Measurements from ENCODE around the gene DBN1.

Gene DBN1

DNA sequence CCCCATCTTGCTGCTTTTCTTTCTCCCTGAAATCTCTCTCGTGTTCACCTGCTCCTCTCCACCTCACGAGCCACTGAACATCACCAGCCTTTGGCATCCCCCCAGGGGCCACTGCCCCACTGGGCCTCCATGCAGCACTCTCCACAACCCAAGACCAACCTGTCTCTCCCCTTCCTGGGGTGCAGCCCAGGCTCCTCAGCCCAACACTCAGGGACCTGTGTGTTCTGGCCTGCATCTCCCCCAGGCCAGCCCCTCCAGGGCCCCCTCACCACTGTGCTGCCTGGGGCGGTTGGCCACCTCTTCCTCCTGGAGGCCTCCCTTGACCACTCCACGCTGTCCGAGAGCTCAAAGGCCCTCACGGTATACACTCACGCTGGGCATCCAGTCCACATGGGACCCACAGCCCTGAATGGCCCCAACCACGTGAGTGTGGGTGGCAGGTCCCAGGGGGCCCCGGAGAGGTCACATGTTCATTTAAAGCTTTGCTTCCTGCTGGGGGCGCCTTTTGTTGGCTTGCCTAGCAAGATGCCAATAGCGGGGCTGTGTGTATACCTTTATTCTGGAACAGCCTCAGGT is 36.6 kb upstream of the DBN1 start:
- Histone ChIP-seq H3K4me3 (no peak overlapping the region), H3K4me1 (no peaks in the 10 kb centered on the region), H3K36me3 (replicated peaks) (peaks cover 53% of the 10 kb centered on the region), H3K27me3 (ENCODE audit: low read depth) (no peaks in the 10 kb centered on the region), H3K9me3 (no peaks in the 10 kb centered on the region)
- in situ Hi-C loops (cut with MboI; ENCODE audit: low sequenced_read_pairs), result no loop called here
- DNase-seq (ENCODE audit: low spot score in 2 of 2), result no peak

GRCh38 chr5:177509381-177509951 is 36.0 kb upstream of the DBN1 start, which contains the start of gene DOK3:
Gene DOK3, minus strand, starts transcription at chr5:177509826. Its CDS starts 286 bp downstream, at chr5:177509540.
- Histone ChIP-seq H3K4me1 (no peaks in the 10 kb centered on the region), H3K27me3 (ENCODE audit: low read depth) (no peaks in the 10 kb centered on the region), H3K9me3 (no peaks in the 10 kb centered on the region), H3K4me3 (no peak within 1 kb of the TSS), H3K36me3 (replicated peaks) (peaks cover 47% of the 10 kb centered on the region)
- DNase-seq (ENCODE audit: low spot score in 2 of 2), result no peak
- in situ Hi-C loops (cut with MboI; ENCODE audit: low sequenced_read_pairs), result no loop called here

DNA sequence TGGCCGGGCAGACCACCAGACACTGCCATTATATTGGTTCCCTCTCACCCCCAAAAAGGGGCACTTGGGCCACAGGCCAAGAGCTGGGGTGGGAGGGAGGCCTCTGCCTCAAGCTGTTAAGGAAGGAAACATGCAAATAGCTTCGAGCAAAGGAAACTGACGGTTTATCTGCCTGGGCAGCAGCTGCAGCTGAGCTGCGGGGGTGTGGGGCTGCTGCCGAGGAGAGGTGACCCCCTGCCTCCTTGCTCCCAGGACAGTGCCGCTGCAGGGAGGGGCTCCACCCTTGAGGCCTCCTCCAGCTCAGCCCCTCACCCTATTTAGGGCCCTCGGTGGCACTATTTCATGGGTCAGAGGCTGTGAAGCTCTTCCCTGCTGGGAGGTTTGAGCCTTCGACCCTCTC is 35.4 kb upstream of the DBN1 start:
- in situ Hi-C loops (cut with MboI; ENCODE audit: low sequenced_read_pairs), result no loop called here
- Histone ChIP-seq H3K27me3 (ENCODE audit: low read depth) (no peaks in the 10 kb centered on the region), H3K4me3 (no peak overlapping the region), H3K9me3 (no peaks in the 10 kb centered on the region), H3K4me1 (no peaks in the 10 kb centered on the region), H3K36me3 (replicated peaks) (peaks cover 41% of the 10 kb centered on the region)
- no peak for DNase-seq (ENCODE audit: low spot score in 2 of 2)

GRCh38 chr5:177508221-177508611 is 34.8 kb upstream of the DBN1 start:
- no peak for DNase-seq (ENCODE audit: low spot score in 2 of 2)
- Histone ChIP-seq H3K9me3 (no peaks in the 10 kb centered on the region), H3K4me3 (no peak overlapping the region), H3K4me1 (no peaks in the 10 kb centered on the region), H3K36me3 (replicated peaks) (peaks cover 35% of the 10 kb centered on the region), H3K27me3 (ENCODE audit: low read depth) (no peaks in the 10 kb centered on the region)
- in situ Hi-C loops (cut with MboI; ENCODE audit: low sequenced_read_pairs), result no loop called here

GRCh38 chr5:177507596-177508220 is 34.3 kb upstream of the DBN1 start:
- Histone ChIP-seq H3K4me3 (no peak overlapping the region), H3K9me3 (no peaks in the 10 kb centered on the region), H3K36me3 (replicated peaks) (peaks cover 30% of the 10 kb centered on the region), H3K4me1 (no peaks in the 10 kb centered on the region), H3K27me3 (ENCODE audit: low read depth) (no peaks in the 10 kb centered on the region)
- no peak for DNase-seq (ENCODE audit: low spot score in 2 of 2)
- in situ Hi-C loops (cut with MboI; ENCODE audit: low sequenced_read_pairs), result no loop called here

GRCh38 chr5:177507165-177507564 is 33.7 kb upstream of the DBN1 start:
- in situ Hi-C loops (cut with MboI; ENCODE audit: low sequenced_read_pairs), result no loop called here
- H3K4me1 ChIP-seq, result no peaks in the 10 kb centered on the region
- H3K4me3 ChIP-seq, result no peak overlapping the region
- H3K36me3 ChIP-seq (replicated peaks), result peaks cover 24% of the 10 kb centered on the region
- no peaks in the 10 kb centered on the region for H3K27me3 ChIP-seq (ENCODE audit: low read depth)
- no peak for DNase-seq (ENCODE audit: low spot score in 2 of 2)
- no peaks in the 10 kb centered on the region for H3K9me3 ChIP-seq

- H3K4me1 ChIP-seq, result no peaks in the 10 kb centered on the region
- H3K27me3 ChIP-seq (ENCODE audit: low read depth), result no peaks in the 10 kb centered on the region
- no peak for DNase-seq (ENCODE audit: low spot score in 2 of 2)
- in situ Hi-C loops (cut with MboI; ENCODE audit: low sequenced_read_pairs), result no loop called here
- no peaks in the 10 kb centered on the region for H3K9me3 ChIP-seq
- H3K36me3 ChIP-seq (replicated peaks), result peaks cover 3% of the 10 kb centered on the region; the same call in 1 of the 2 replicates
- H3K4me3 ChIP-seq, result no peak overlapping the region
Observed at GRCh38 chr5:177505075-177505474, 31.6 kb upstream of the DBN1 start.

GRCh38 chr5:177504086-177505056 is 30.9 kb upstream of the DBN1 start:
- Histone ChIP-seq H3K4me3 (no peak overlapping the region), H3K27me3 (ENCODE audit: low read depth) (no peaks in the 10 kb centered on the region), H3K36me3 (replicated peaks) (no peaks in the 10 kb centered on the region), H3K4me1 (no peaks in the 10 kb centered on the region), H3K9me3 (no peaks in the 10 kb centered on the region)
- in situ Hi-C loops (cut with MboI; ENCODE audit: low sequenced_read_pairs), result no loop called here
- no peak for DNase-seq (ENCODE audit: low spot score in 2 of 2)

GRCh38 chr5:177503351-177504085 is 30.1 kb upstream of the DBN1 start:
- H3K36me3 ChIP-seq (replicated peaks), result no peaks in the 10 kb centered on the region

DNA sequence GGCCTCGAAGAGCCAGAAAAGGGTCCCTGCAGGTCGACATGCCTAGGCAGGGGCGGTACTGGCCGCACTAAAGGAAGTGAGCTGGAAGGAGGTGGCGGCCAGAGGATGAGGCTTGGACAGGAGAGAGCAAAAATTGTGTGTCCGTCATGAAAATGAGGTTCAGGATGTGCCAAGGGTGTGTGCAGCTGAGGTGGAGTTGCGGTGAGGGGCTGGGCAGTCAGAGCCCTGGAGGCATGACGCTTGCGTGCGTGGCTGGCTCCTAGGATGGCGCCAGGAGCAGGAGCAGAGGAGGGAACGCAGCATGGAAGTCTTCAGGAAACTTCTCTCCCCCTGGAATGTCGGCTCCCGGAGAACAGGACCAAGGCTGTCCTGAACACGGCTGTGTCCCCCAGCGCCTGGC is 29.5 kb upstream of the DBN1 start:
- H3K27me3 ChIP-seq (ENCODE audit: low read depth), result no peaks in the 10 kb centered on the region
- peaks cover 5% of the 10 kb centered on the region for H3K4me1 ChIP-seq
- H3K36me3 ChIP-seq (replicated peaks), result no peaks in the 10 kb centered on the region
- DNase-seq (ENCODE audit: low spot score in 2 of 2), result no peak
- in situ Hi-C loops (cut with MboI; ENCODE audit: low sequenced_read_pairs), result no loop called here
- H3K4me3 ChIP-seq, result no peak overlapping the region
- no peaks in the 10 kb centered on the region for H3K9me3 ChIP-seq

More at GRCh38 chr5:177503351-177504085, 30.1 kb upstream of the DBN1 start:
- in situ Hi-C loops (cut with MboI; ENCODE audit: low sequenced_read_pairs), result no loop called here
- no peak for DNase-seq (ENCODE audit: low spot score in 2 of 2)
- Histone ChIP-seq H3K4me1 (no peaks in the 10 kb centered on the region), H3K4me3 (no peak overlapping the region), H3K27me3 (ENCODE audit: low read depth) (no peaks in the 10 kb centered on the region), H3K9me3 (no peaks in the 10 kb centered on the region)

GRCh38 chr5:177501874-177502678 is 28.6 kb upstream of the DBN1 start:
- no peaks in the 10 kb centered on the region for H3K36me3 ChIP-seq (replicated peaks)
- DNase-seq (ENCODE audit: low spot score in 2 of 2), result no peak
- no peaks in the 10 kb centered on the region for H3K27me3 ChIP-seq (ENCODE audit: low read depth)
- no peaks in the 10 kb centered on the region for H3K9me3 ChIP-seq
- no peak overlapping the region for H3K4me3 ChIP-seq
- peaks cover 7% of the 10 kb centered on the region for H3K4me1 ChIP-seq
- in situ Hi-C loops (cut with MboI; ENCODE audit: low sequenced_read_pairs), result no loop called here

GRCh38 chr5:177500685-177501522 is 27.5 kb upstream of the DBN1 start:
- Histone ChIP-seq H3K9me3 (no peaks in the 10 kb centered on the region), H3K27me3 (ENCODE audit: low read depth) (no peaks in the 10 kb centered on the region), H3K36me3 (replicated peaks) (peaks cover 4% of the 10 kb centered on the region), H3K4me3 (no peak overlapping the region), H3K4me1 (peaks cover 14% of the 10 kb centered on the region)
- in situ Hi-C loops (cut with MboI; ENCODE audit: low sequenced_read_pairs), result no loop called here
- peak; percentile 75 to 97 for DNase-seq (ENCODE audit: low spot score in 2 of 2)

Data from HAP-1 (cell line).